TTC549 (cell line): ENCODE data around the gene GPER1.
"Not testable (repeated sequence)": the region's sequence is repeated elsewhere in the genome, so short reads cannot be mapped to it uniquely, and the experiment has no call there.

Experiments
- FAIRE-seq: peaks from 2 replicates; lab custom pipeline; 2012; peaks lifted over from hg19 to GRCh38; lab: Jason Lieb, UNC

GPER1 gene

GRCh38 chr7:1087952-1088920 lies at the start of gene GPER1:
Gene GPER1 (plus strand): TSS chr7:1088113. CDS start chr7:1091729, 3,616 bp downstream.
- FAIRE-seq, result no peak

GRCh38 chr7:1040233-1040632 lies 47.7 kb upstream of the GPER1 start:
- FAIRE-seq, result not testable (repeated sequence)

GRCh38 chr7:1040790-1041189 lies 47.1 kb upstream of the GPER1 start:
- no peak for FAIRE-seq

- FAIRE-seq, result no peak
Observed at GRCh38 chr7:1041551-1042491, 46.1 kb upstream of the GPER1 start.

- no peak for FAIRE-seq
Observed at GRCh38 chr7:1042492-1042833, 45.5 kb upstream of the GPER1 start.

- FAIRE-seq, result no peak
Observed at GRCh38 chr7:1043552-1044188, 44.2 kb upstream of the GPER1 start.

- FAIRE-seq, result no peak
Observed at GRCh38 chr7:1044189-1045068, 43.5 kb upstream of the GPER1 start, which contains the start of gene GPR146. Gene GPR146 (plus strand): TSS chr7:1044546. CDS start chr7:1057516, 12,970 bp downstream.

- FAIRE-seq, result no peak
Observed at GRCh38 chr7:1045069-1046063, 42.5 kb upstream of the GPER1 start.

- no peak for FAIRE-seq
Observed at GRCh38 chr7:1046722-1047679, 40.9 kb upstream of the GPER1 start.

- FAIRE-seq, result no peak
Observed at GRCh38 chr7:1049006-1049741, 38.7 kb upstream of the GPER1 start.

- no peak for FAIRE-seq
Observed at GRCh38 chr7:1049801-1050200, 38.1 kb upstream of the GPER1 start.

- FAIRE-seq, result no peak
Observed at GRCh38 chr7:1050254-1050906, 37.5 kb upstream of the GPER1 start.

- no peak for FAIRE-seq
Observed at GRCh38 chr7:1050956-1051690, 36.8 kb upstream of the GPER1 start.

GRCh38 chr7:1052031-1052818 lies 35.7 kb upstream of the GPER1 start:
- no peak for FAIRE-seq

GRCh38 chr7:1053002-1053411 lies 34.9 kb upstream of the GPER1 start:
- FAIRE-seq, result no peak

GRCh38 chr7:1053816-1054370 lies 34.0 kb upstream of the GPER1 start:
- no peak for FAIRE-seq
